Activated T-helper 1 cell treated with anti-CD3 and anti-CD28 coated beads, Interleukin-2, amount 50 U/mL, for 16 hours (primary cell): ENCODE data around the gene APLP2.
A peak's percentile ranks its signal among the peaks of the same experiment; 100 is the strongest.
"Not testable (repeated sequence)": the region's sequence is repeated elsewhere in the genome, so short reads cannot be mapped to it uniquely, and the experiment has no call there.

Experiments
- DNase-seq, 2 donors: peaks; one replicate each; pipeline ENCODE4 v3.0.0-alpha.2; 2020; ENCODE audit warnings: low read depth in 1 of 2, low spot score in 1 of 2

APLP2 gene

DNA sequence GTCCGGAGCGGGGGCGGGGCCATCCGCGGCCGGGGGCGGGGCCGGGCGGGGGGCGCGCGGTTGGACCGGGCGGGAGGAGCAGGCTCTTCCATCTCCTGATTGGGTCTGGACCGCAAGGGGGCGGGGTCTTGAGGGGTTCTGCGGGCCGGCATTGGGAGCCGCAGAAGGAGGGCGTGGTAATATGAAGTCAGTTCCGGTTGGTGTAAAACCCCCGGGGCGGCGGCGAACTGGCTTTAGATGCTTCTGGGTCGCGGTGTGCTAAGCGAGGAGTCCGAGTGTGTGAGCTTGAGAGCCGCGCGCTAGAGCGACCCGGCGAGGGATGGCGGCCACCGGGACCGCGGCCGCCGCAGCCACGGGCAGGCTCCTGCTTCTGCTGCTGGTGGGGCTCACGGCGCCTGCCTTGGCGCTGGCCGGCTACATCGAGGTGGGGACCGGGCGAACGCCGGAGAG, at the start of gene APLP2:
TSS of gene APLP2 (plus strand) at position 236 of the 450 bp plus-strand sequence. CDS start at position 320, 84 bp downstream.
- peak; percentile 91 to 92 for DNase-seq

DNA sequence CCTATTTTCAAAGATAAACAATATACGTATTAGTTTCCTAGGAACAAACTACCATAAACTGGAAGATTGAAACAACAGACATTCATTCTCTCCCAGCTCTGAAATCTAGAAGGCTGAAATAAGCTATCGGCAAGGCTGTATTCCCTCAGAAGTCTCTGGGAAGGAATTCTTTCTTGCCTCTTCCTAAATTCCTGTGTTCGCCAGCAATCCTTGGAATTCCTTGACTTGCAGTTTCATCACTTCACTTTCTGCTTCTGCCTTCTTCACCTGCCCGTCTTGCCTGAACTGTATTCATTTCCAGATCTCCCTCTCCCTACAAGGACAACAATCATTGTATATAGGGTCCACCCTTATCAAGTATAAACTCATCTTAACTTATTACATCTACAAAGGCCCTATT, 49.4 kb upstream of the APLP2 start:
- DNase-seq = no peak

DNA sequence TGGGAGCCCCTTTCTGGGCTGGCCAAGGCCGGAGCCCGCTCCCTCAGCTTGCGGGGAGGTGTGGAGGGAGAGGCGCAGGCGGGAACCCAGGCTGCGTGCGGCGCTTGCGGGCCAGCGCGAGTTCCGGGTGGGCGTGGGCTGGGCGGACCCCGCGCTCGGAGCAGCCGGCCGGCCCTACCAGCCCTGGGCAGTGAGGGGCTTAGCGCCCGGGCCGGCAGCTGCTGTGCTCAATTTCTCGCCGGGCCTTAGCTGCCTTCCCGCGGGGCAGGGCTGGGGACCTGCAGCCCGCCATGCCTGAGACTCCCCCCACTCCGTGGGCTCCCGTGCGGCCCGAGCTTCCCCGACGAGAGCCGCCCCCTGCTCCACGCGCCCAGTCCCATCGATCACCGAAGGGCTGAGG, 48.1 kb upstream of the APLP2 start:
- not testable (repeated sequence) for DNase-seq

- DNase-seq = no peak
Observed at GRCh38 chr11:130022799-130023198, 46.9 kb upstream of the APLP2 start.

DNA sequence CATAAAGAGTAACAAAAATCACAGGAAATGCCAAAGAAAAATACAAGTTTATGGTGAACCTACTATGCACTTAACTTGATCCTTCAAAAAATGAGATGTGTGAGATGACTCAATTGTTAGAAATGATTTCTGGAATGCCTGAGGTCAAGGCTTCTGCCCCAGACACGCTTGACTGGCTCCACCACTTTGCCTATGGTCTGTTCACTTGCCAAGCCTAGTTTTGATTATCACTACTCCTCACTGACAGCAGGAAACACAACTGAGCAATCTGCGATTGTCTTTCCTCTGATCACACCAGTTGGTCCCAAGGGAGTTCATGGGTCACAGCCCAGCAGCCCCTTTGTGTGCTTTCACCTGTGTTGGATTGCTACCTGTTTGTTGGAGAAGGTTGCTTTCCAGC, 46.5 kb upstream of the APLP2 start:
- DNase-seq = no peak

DNA sequence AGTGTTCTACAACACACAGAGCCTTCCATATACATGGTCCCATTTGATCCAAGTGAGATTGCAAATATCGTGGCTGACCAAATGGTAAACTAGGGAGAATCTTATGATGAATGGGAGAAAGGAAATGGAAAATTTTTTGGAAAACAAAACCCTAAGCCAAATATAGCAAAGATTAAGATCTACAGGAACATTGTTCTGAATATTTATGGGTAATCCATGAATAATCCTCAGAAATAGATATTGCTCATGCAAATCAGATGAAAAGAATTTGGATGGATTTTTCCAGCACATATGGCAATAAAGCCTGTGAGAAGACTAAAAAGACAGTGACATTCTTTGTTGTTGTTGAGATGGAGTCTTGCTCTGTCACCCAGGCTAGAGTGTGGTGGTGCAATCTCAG, 45.3 kb upstream of the APLP2 start:
- DNase-seq = no peak

GRCh38 chr11:130025371-130025770, 44.3 kb upstream of the APLP2 start:
- DNase-seq = no peak

- no peak for DNase-seq
Observed at GRCh38 chr11:130029137-130029536, 40.6 kb upstream of the APLP2 start.

GRCh38 chr11:130031056-130031455, 38.6 kb upstream of the APLP2 start:
- no peak for DNase-seq

DNA sequence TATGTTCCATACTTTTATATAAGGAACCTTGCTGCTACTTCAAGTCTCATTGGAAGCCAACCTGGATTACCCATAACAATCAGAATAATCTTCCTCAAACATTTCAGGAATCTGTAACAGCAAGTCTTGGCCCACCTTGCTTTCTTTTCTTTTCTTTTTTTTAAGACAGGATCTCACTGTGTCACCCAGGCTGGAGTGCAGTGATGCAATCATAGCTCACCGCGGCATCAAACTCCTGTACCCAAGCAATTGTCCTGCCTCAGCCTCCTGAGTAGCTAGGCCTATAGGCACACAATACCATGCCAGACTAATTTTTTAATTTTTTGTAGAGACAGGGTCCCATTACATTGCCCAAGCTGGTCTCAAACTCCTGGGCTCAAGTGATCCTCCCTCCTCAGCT, 37.7 kb upstream of the APLP2 start:
- DNase-seq = no peak

DNA sequence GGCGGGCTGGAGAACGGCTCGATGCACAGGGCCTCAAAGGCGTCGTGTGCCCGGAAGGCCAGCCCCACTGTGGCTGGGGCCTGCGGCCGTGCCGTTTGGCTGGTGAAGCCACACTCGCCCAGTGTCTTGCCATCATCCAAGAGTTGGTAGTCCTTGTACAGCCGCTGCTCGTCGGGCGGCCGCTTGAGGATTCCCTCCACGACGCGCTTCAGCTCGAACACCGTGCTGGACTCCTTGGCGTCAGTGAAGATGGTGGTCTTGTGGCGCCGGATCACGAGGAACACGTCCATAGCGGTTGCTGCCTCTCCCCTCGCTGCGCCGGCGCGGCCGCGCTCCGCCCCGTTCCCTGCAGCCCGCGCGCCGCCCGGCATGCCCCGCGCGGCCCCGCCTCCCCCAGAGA, 36.8 kb upstream of the APLP2 start:
- DNase-seq = no peak

- DNase-seq = no peak
Observed at GRCh38 chr11:130034236-130034635, 35.5 kb upstream of the APLP2 start.

GRCh38 chr11:130037058-130037457, 32.6 kb upstream of the APLP2 start:
- no peak for DNase-seq

DNA sequence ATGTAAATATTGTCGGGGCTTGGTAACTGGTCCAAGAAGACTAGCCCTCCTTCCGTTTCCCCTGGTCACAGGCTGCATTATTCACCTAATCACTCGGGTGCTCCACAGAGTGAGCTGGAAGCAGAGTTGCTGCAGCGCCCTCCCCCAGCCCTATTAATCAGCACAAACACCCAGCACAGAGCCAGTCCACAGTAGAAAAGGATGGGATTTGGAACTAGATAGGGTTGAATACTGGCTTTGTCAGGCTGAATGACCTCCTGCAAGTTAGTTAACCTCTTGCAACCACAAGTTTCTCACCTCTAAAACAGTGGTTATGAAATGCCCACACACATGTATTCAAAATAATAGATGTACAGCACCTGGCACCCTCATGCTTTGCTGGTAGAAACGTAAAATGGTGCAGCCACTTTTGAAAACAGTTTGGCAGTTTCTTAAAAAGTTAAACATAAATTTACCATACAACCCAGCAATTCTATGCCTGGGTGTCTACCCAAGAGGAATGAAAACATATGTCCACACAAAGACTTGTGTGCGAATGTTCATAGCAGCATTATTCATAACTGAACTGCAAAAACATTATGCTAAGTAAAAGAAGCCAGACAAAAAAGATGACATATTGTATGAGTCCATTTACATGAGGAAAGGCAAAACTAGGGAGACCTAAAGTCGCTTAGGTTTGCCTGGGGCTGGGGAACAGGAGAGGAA, 31.7 kb upstream of the APLP2 start:
- no peak for DNase-seq

DNA sequence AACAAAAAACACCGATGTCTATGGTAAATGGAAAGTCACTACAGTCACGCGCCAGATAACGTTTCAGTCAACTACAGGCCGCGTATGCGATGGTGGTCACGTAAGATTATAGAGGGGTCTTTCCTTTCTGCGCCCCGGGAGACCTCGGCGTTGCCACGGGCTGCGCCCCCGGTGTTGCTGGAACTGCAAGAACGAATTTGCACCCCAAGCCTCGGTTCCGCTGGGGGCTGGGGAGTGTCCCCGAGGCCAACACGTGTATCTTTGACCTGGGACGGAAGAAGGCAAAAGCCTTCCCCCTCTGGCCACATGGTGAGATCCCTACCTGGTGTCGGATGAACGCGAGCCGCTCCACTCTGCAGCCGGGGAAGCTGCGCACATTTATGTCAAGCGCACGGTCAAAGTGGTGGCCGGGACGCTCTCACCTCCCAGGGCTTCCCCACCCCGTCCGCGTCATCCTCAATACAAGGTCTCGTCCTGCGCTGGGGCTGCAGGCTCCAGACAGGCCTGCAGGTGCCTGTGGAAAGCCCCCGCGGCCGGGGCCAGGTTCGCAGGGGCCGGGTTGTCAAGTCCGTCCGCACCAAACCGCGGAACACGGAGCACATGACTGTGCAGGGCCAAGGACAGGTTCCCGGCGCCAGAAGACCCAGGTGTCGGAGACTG, 29.3 kb upstream of the APLP2 start:
- no peak for DNase-seq

DNA sequence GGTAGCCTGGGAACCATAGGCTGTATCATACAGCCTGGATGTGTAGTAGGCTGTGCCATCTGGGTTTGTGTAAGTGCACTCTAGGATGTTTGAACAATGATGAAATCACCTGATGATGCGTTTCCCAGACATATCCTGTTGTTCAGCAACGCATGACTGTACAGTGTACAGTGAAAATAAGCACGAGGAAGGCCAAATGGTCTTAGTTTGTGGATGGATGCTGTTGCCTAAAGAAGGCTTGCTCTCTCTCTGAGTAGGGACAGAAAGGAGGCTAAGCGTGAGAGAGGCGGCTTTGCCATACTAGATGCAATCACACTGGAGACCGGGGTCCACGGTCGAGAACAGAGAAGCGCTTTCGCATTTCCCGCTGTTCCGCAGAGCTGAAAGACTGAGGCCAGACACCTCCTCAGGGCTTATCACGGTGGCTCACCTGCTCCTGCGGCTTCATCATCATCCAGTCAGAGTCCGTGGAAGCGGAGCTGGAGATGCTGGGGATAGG, 27.6 kb upstream of the APLP2 start:
- DNase-seq = no peak

DNA sequence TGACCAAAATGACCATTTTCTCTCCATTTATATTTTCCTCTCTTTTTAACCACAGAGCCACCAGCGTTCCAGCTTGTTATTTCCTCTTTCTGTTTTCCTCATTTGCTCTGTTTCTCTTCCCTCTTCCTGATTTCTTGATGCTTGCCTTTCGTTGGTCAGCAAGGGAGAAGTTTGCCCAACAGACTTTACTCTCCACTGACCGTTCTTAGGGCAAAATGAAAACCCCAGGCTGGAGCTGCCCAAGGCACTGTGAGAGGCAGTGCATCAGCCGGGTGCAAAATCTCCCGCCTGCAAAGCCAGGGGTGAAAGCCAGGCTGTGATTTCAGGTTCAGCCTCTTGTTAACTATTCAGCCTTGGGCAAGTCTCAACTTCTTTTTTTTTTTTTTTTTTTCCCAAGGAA, 26.1 kb upstream of the APLP2 start:
- no peak for DNase-seq

DNA sequence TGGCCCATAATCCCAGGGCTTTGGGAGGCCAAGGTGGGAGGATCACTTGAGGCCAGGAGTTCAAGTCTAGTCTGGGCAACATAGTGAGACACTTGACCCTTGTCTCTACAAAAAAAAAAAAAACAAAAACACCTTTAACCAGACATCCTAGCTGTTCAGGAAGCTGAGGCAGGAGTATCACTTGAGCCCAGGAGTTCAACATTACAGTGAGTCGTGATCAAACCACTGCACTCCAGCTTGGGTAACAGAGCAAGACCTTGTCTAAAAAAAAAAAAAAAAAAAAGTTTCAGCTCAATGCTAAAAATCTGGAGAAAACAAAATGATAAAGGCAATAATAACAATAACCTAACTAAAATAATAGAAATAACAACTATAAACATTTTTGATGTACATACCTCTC, 22.6 kb upstream of the APLP2 start:
- no peak for DNase-seq

GRCh38 chr11:130049328-130049771, 20.3 kb upstream of the APLP2 start:
- DNase-seq = no peak

- DNase-seq = no peak
Observed at GRCh38 chr11:130050257-130050656, 19.4 kb upstream of the APLP2 start.

DNA sequence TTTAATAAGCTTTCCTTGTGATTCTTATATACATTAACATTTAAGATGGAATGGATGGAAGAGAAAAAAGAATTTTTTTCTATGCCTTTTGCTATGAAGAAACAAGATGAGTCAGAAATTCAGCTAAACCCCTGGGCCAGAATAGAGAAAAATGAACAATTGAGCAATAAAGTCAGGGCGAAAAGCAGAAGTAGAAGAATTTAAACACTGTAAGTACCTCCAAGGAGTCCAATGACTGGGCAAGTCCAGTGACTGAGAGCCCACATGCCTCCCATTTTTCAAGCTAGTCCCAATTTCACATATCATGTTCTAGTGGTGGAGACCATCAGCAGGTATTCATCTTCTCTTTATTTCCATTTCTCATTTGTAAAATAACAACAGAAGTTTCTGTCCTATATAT, 18.6 kb upstream of the APLP2 start:
- no peak for DNase-seq

DNA sequence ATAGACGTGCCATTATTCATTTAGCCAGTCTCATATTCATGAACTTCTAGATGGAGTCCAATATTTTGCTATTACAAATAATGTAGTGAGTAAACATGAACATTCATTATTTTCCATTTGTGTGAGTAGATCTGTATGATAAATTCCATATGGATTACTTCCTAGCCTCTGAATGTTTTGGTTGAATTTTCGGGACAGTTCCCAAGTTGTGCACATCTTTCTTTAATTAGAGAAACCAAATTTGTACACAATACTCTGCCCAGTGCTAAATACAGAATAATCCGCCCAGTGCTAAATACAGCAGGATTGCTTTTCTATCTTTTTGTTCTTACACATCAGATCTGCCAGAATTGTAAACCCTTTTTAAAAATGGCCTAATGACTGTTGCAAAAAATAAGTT, 17.1 kb upstream of the APLP2 start:
- DNase-seq = no peak

DNA sequence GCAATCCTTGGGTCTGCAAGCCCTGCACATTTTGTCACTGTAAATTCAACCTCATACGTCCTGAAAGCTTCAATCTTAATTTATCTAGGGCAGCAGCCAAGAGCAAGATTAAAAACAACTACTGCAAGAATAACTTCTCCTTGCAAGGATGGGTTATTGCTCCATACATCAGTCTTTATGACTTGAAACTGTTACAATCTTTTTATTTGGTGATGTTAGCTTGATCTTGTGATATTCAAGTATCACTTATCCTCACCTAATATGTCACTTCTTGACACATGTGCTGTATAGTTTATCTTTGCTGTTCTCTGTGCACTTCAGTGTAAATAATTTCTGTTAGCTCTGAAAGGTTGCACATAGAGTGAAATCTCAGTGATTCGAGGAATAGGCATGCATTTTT, 14.7 kb upstream of the APLP2 start:
- DNase-seq = no peak
